ENCODE results near the gene L3MBTL4.

Gene L3MBTL4

GRCh38 chr18:6341303-6341702, 73.4 kb downstream of the L3MBTL4 start:
- Histone ChIP-seq H4K8ac (ENCODE audit: low read depth, low read length) (no peak overlapping the region), H3K4ac (ENCODE audit: low read depth, low read length) (no peak overlapping the region), H3K4me2 (ENCODE audit: low read length) (no peak overlapping the region), H3K4me3 (ENCODE audit: low read length) (no peak overlapping the region), H2BK15ac (replicated peaks; ENCODE audit: low read depth) (no peak overlapping the region), H4K5ac (ENCODE audit: low read length) (no peak overlapping the region), H3K9ac (ENCODE audit: low read length) (no peak overlapping the region), H2BK5ac (ENCODE audit: low read length) (no peak overlapping the region), H3K79me1 (ENCODE audit: low read length) (no peaks in the 10 kb centered on the region), H2AK5ac (ENCODE audit: low read length) (no peak overlapping the region), H3K79me2 (ENCODE audit: control insufficient read depth, insufficient read depth, low read length) (no peaks in the 10 kb centered on the region), H3K27ac (ENCODE audit: low read depth, low read length) (no peak overlapping the region), H3K27me3 (ENCODE audit: insufficient read depth, low read length, poor library complexity) (no peaks in the 10 kb centered on the region), H3K36me3 (ENCODE audit: control insufficient read depth, insufficient read depth, low read length) (no peaks in the 10 kb centered on the region), H3K18ac (ENCODE audit: low read length) (no peak overlapping the region), H3K56ac (ENCODE audit: low read length) (no peak overlapping the region), H3K23ac (ENCODE audit: low read length) (no peak overlapping the region), H2BK120ac (ENCODE audit: low read depth, low read length) (no peak overlapping the region), H3K4me1 (ENCODE audit: control insufficient read depth, low read depth, low read length) (no peaks in the 10 kb centered on the region)
- DNase-seq, result no peak

- Histone ChIP-seq H2BK120ac (ENCODE audit: low read depth, low read length) (no peak overlapping the region), H3K9ac (ENCODE audit: low read length) (no peak overlapping the region), H3K27ac (ENCODE audit: low read depth, low read length) (no peak overlapping the region), H2AK5ac (ENCODE audit: low read length) (no peak overlapping the region), H3K79me1 (ENCODE audit: low read length) (no peaks in the 10 kb centered on the region), H3K4me2 (ENCODE audit: low read length) (no peak overlapping the region), H4K5ac (ENCODE audit: low read length) (no peak overlapping the region), H3K4ac (ENCODE audit: low read depth, low read length) (no peak overlapping the region), H2BK15ac (replicated peaks; ENCODE audit: low read depth) (no peak overlapping the region), H3K4me3 (ENCODE audit: low read length) (no peak overlapping the region), H3K4me1 (ENCODE audit: control insufficient read depth, low read depth, low read length) (no peaks in the 10 kb centered on the region), H3K23ac (ENCODE audit: low read length) (no peak overlapping the region), H2BK5ac (ENCODE audit: low read length) (no peak overlapping the region), H3K79me2 (ENCODE audit: control insufficient read depth, insufficient read depth, low read length) (no peaks in the 10 kb centered on the region), H3K27me3 (ENCODE audit: insufficient read depth, low read length, poor library complexity) (no peaks in the 10 kb centered on the region), H3K18ac (ENCODE audit: low read length) (no peak overlapping the region), H3K56ac (ENCODE audit: low read length) (no peak overlapping the region), H3K36me3 (ENCODE audit: control insufficient read depth, insufficient read depth, low read length) (no peaks in the 10 kb centered on the region), H4K8ac (ENCODE audit: low read depth, low read length) (no peak overlapping the region)
- no CpG with 5 or more reads among the region's 1 CpG for WGBS (ENCODE audit: extremely low coverage, insufficient coverage, low lambda C conversion rate)
- DNase-seq, result no peak
These were observed 74.6 kb downstream of the L3MBTL4 start for GRCh38 chr18:6340121-6340520.

- Histone ChIP-seq H3K4ac (ENCODE audit: low read depth, low read length) (no peak overlapping the region), H2BK15ac (replicated peaks; ENCODE audit: low read depth) (no peak overlapping the region)
- no CpG with 5 or more reads among the region's 4 CpGs for WGBS (ENCODE audit: extremely low coverage, insufficient coverage, low lambda C conversion rate)
These were observed 78.5 kb downstream of the L3MBTL4 start for GRCh38 chr18:6336239-6336638.

GRCh38 chr18:6333981-6334380, 80.7 kb downstream of the L3MBTL4 start:
- H2BK15ac ChIP-seq (replicated peaks; ENCODE audit: low read depth), result no peak overlapping the region
- no peaks in the 10 kb centered on the region for H3K79me2 ChIP-seq (ENCODE audit: control insufficient read depth, insufficient read depth, low read length)
- no peak overlapping the region for H2AK5ac ChIP-seq (ENCODE audit: low read length)
- H3K27ac ChIP-seq (ENCODE audit: low read depth, low read length), result no peak overlapping the region
- no CpG with 5 or more reads among the region's 4 CpGs for WGBS (ENCODE audit: extremely low coverage, insufficient coverage, low lambda C conversion rate)
- H3K9ac ChIP-seq (ENCODE audit: low read length), result no peak overlapping the region
- no peak overlapping the region for H3K56ac ChIP-seq (ENCODE audit: low read length)
- H3K4me1 ChIP-seq (ENCODE audit: control insufficient read depth, low read depth, low read length), result no peaks in the 10 kb centered on the region
- no peak overlapping the region for H2BK5ac ChIP-seq (ENCODE audit: low read length)
- no peak overlapping the region for H4K8ac ChIP-seq (ENCODE audit: low read depth, low read length)
- H3K4ac ChIP-seq (ENCODE audit: low read depth, low read length), result no peak overlapping the region
- H3K27me3 ChIP-seq (ENCODE audit: insufficient read depth, low read length, poor library complexity), result no peaks in the 10 kb centered on the region
- H3K36me3 ChIP-seq (ENCODE audit: control insufficient read depth, insufficient read depth, low read length), result no peaks in the 10 kb centered on the region
- H3K18ac ChIP-seq (ENCODE audit: low read length), result no peak overlapping the region
- no peak overlapping the region for H3K4me2 ChIP-seq (ENCODE audit: low read length)
- H3K23ac ChIP-seq (ENCODE audit: low read length), result no peak overlapping the region
- no peak overlapping the region for H4K5ac ChIP-seq (ENCODE audit: low read length)
- no peak for DNase-seq
- no peak overlapping the region for H2BK120ac ChIP-seq (ENCODE audit: low read depth, low read length)
- H3K4me3 ChIP-seq (ENCODE audit: low read length), result no peak overlapping the region
- H3K79me1 ChIP-seq (ENCODE audit: low read length), result no peaks in the 10 kb centered on the region

More at GRCh38 chr18:6336239-6336638, 78.5 kb downstream of the L3MBTL4 start:
- H3K4me3 ChIP-seq (ENCODE audit: low read length), result no peak overlapping the region
- H3K9ac ChIP-seq (ENCODE audit: low read length), result no peak overlapping the region
- H3K79me1 ChIP-seq (ENCODE audit: low read length), result no peaks in the 10 kb centered on the region
- H3K36me3 ChIP-seq (ENCODE audit: control insufficient read depth, insufficient read depth, low read length), result no peaks in the 10 kb centered on the region
- no peak overlapping the region for H4K8ac ChIP-seq (ENCODE audit: low read depth, low read length)
- H4K5ac ChIP-seq (ENCODE audit: low read length), result no peak overlapping the region
- no peak overlapping the region for H3K18ac ChIP-seq (ENCODE audit: low read length)
- H3K27me3 ChIP-seq (ENCODE audit: insufficient read depth, low read length, poor library complexity), result no peaks in the 10 kb centered on the region
- no peak for DNase-seq
- no peak overlapping the region for H3K23ac ChIP-seq (ENCODE audit: low read length)
- H3K4me2 ChIP-seq (ENCODE audit: low read length), result no peak overlapping the region
- no peak overlapping the region for H2AK5ac ChIP-seq (ENCODE audit: low read length)
- no peak overlapping the region for H2BK5ac ChIP-seq (ENCODE audit: low read length)
- H2BK120ac ChIP-seq (ENCODE audit: low read depth, low read length), result no peak overlapping the region
- no peak overlapping the region for H3K56ac ChIP-seq (ENCODE audit: low read length)
- no peak overlapping the region for H3K27ac ChIP-seq (ENCODE audit: low read depth, low read length)
- no peaks in the 10 kb centered on the region for H3K4me1 ChIP-seq (ENCODE audit: control insufficient read depth, low read depth, low read length)
- H3K79me2 ChIP-seq (ENCODE audit: control insufficient read depth, insufficient read depth, low read length), result no peaks in the 10 kb centered on the region

- no peak for DNase-seq
- no peak overlapping the region for H2BK15ac ChIP-seq (replicated peaks; ENCODE audit: low read depth)
- no peak overlapping the region for H2BK120ac ChIP-seq (ENCODE audit: low read depth, low read length)
- no peak overlapping the region for H3K9ac ChIP-seq (ENCODE audit: low read length)
- no peak overlapping the region for H3K4ac ChIP-seq (ENCODE audit: low read depth, low read length)
- no peaks in the 10 kb centered on the region for H3K79me1 ChIP-seq (ENCODE audit: low read length)
- no peak overlapping the region for H2BK5ac ChIP-seq (ENCODE audit: low read length)
- H3K18ac ChIP-seq (ENCODE audit: low read length), result no peak overlapping the region
- H3K4me3 ChIP-seq (ENCODE audit: low read length), result no peak overlapping the region
- H3K36me3 ChIP-seq (ENCODE audit: control insufficient read depth, insufficient read depth, low read length), result no peaks in the 10 kb centered on the region
- H3K4me1 ChIP-seq (ENCODE audit: control insufficient read depth, low read depth, low read length), result no peaks in the 10 kb centered on the region
- no peak overlapping the region for H4K8ac ChIP-seq (ENCODE audit: low read depth, low read length)
- H3K4me2 ChIP-seq (ENCODE audit: low read length), result no peak overlapping the region
- H2AK5ac ChIP-seq (ENCODE audit: low read length), result no peak overlapping the region
- H3K56ac ChIP-seq (ENCODE audit: low read length), result no peak overlapping the region
- WGBS (ENCODE audit: extremely low coverage, insufficient coverage, low lambda C conversion rate), result no CpG with 5 or more reads among the region's 2 CpGs
- no peak overlapping the region for H3K23ac ChIP-seq (ENCODE audit: low read length)
- H3K27me3 ChIP-seq (ENCODE audit: insufficient read depth, low read length, poor library complexity), result no peaks in the 10 kb centered on the region
- no peak overlapping the region for H3K27ac ChIP-seq (ENCODE audit: low read depth, low read length)
- H3K79me2 ChIP-seq (ENCODE audit: control insufficient read depth, insufficient read depth, low read length), result no peaks in the 10 kb centered on the region
- H4K5ac ChIP-seq (ENCODE audit: low read length), result no peak overlapping the region
These were observed 82.8 kb downstream of the L3MBTL4 start for GRCh38 chr18:6331872-6332271.

GRCh38 chr18:6330786-6331185, 83.9 kb downstream of the L3MBTL4 start:
- no peak overlapping the region for H2BK120ac ChIP-seq (ENCODE audit: low read depth, low read length)
- H3K4me1 ChIP-seq (ENCODE audit: control insufficient read depth, low read depth, low read length), result no peaks in the 10 kb centered on the region
- H3K4ac ChIP-seq (ENCODE audit: low read depth, low read length), result no peak overlapping the region
- no peak overlapping the region for H3K27ac ChIP-seq (ENCODE audit: low read depth, low read length)
- no peaks in the 10 kb centered on the region for H3K79me1 ChIP-seq (ENCODE audit: low read length)
- H2BK15ac ChIP-seq (replicated peaks; ENCODE audit: low read depth), result no peak overlapping the region
- no peaks in the 10 kb centered on the region for H3K27me3 ChIP-seq (ENCODE audit: insufficient read depth, low read length, poor library complexity)
- no peak overlapping the region for H3K56ac ChIP-seq (ENCODE audit: low read length)
- H3K4me3 ChIP-seq (ENCODE audit: low read length), result no peak overlapping the region
- H2AK5ac ChIP-seq (ENCODE audit: low read length), result no peak overlapping the region
- H3K4me2 ChIP-seq (ENCODE audit: low read length), result no peak overlapping the region
- H3K9ac ChIP-seq (ENCODE audit: low read length), result no peak overlapping the region
- H2BK5ac ChIP-seq (ENCODE audit: low read length), result no peak overlapping the region
- no peak for DNase-seq
- no peak overlapping the region for H3K23ac ChIP-seq (ENCODE audit: low read length)
- no peaks in the 10 kb centered on the region for H3K36me3 ChIP-seq (ENCODE audit: control insufficient read depth, insufficient read depth, low read length)
- no peak overlapping the region for H3K18ac ChIP-seq (ENCODE audit: low read length)
- no peak overlapping the region for H4K8ac ChIP-seq (ENCODE audit: low read depth, low read length)
- H4K5ac ChIP-seq (ENCODE audit: low read length), result no peak overlapping the region
- no peaks in the 10 kb centered on the region for H3K79me2 ChIP-seq (ENCODE audit: control insufficient read depth, insufficient read depth, low read length)

Data from mesendoderm (in vitro differentiated cells).